Measurements from ENCODE around the gene ADAM12.

DNA sequence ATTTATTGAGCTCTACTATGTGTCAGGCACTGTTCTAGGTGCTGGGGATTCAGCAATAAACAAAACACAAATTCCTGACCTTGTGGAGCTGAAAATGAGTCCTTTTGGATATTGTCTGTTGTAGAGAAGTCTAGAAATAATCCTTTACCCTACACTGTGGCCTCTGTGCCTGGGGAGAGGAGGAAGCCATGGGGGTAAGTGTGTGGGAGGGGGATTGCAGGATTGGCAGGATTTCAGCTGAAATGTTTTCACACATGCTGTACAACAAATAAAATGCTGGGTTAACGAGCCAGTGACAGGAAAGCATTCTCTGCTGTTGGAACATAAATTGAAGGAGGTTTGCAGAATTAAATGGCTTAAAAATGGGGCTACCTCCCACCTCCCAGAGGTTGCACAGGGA lies 302.5 kb downstream of the ADAM12 start:
- TF ChIP-seq, protein P1, sequence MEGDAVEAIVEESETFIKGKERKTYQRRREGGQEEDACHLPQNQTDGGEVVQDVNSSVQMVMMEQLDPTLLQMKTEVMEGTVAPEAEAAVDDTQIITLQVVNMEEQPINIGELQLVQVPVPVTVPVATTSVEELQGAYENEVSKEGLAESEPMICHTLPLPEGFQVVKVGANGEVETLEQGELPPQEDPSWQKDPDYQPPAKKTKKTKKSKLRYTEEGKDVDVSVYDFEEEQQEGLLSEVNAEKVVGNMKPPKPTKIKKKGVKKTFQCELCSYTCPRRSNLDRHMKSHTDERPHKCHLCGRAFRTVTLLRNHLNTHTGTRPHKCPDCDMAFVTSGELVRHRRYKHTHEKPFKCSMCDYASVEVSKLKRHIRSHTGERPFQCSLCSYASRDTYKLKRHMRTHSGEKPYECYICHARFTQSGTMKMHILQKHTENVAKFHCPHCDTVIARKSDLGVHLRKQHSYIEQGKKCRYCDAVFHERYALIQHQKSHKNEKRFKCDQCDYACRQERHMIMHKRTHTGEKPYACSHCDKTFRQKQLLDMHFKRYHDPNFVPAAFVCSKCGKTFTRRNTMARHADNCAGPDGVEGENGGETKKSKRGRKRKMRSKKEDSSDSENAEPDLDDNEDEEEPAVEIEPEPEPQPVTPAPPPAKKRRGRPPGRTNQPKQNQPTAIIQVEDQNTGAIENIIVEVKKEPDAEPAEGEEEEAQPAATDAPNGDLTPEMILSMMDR (IDR thresholded peaks at IDR 0.05), result no peak
- TF ChIP-seq POLR2A (IDR thresholded peaks at IDR 0.05), result no peak

All from uterus (tissue), 2 donors.